ENCODE results near the gene LRRC4C. TPM values are rescaled to one million over a fixed set of nuclear protein-coding genes. Genes with fewer than 3 reads are reported as not detected.
A peak's percentile ranks its signal among the peaks of the same experiment; 100 is the strongest.

The LRRC4C gene
- total RNA-seq, 6 experiments from 2014 or later = 0.25 to 0.43 (median 0.27) TPM

- 22% methylated on average over 1 of the region's 1 CpG for WGBS (ENCODE audit: insufficient coverage, low coverage, low lambda C conversion rate, missing lambda C conversion rate)
- Histone ChIP-seq H3K36me3 (no peaks in the 10 kb centered on the region), H3K4me3 (no peak overlapping the region), H3K27me3 (no peaks in the 10 kb centered on the region), H3K27ac (no peak overlapping the region), H3K4me1 (peaks cover 0 to 26% (median 0%) of the 10 kb centered on the region in 4 donors), H3K9me3 (no peaks in the 10 kb centered on the region)
- ATAC-seq = no peak
- DNase-seq = no peak
- intact Hi-C loops (cut with DNase I) = no loop called here
- no peak for TF ChIP-seq CTCF (IDR thresholded peaks at IDR 0.05)
- no peak for TF ChIP-seq POLR2A (IDR thresholded peaks at IDR 0.05)
Measured at GRCh38 chr11:41384329-41384728, 75.1 kb downstream of the LRRC4C start.

- H3K27ac ChIP-seq = peak overlapping the region in 2 of 3 donors; percentile 45 to 47
- 31% methylated on average over 3 of the region's 3 CpGs for WGBS (ENCODE audit: insufficient coverage, low coverage, low lambda C conversion rate, missing lambda C conversion rate)
- no peaks in the 10 kb centered on the region for H3K36me3 ChIP-seq
- no peak for DNase-seq
- peaks cover 0 to 26% (median 3%) of the 10 kb centered on the region in 4 donors for H3K4me1 ChIP-seq
- H3K9me3 ChIP-seq = no peaks in the 10 kb centered on the region
- TF ChIP-seq CTCF (IDR thresholded peaks at IDR 0.05) = no peak
- no peak for TF ChIP-seq POLR2A (IDR thresholded peaks at IDR 0.05)
- H3K27me3 ChIP-seq = no peaks in the 10 kb centered on the region
- no peak overlapping the region for H3K4me3 ChIP-seq
- intact Hi-C loops (cut with DNase I) = no loop called here
- ATAC-seq = peak; percentile 59 to 85 (median 74)
Measured at GRCh38 chr11:41383768-41384167, 75.7 kb downstream of the LRRC4C start.

GRCh38 chr11:41382927-41383326, 76.5 kb downstream of the LRRC4C start:
- Histone ChIP-seq H3K27me3 (no peaks in the 10 kb centered on the region), H3K27ac (peak overlapping the region; percentile 23 to 47 (median 45)), H3K4me3 (no peak overlapping the region), H3K4me1 (peaks cover 0 to 32% (median 6%) of the 10 kb centered on the region in 4 donors), H3K36me3 (no peaks in the 10 kb centered on the region), H3K9me3 (no peaks in the 10 kb centered on the region)
- 42% methylated on average over 2 of the region's 2 CpGs for WGBS (ENCODE audit: insufficient coverage, low coverage, low lambda C conversion rate, missing lambda C conversion rate)
- DNase-seq (no peak), ATAC-seq (peak in 3 of 4 donors; percentile 60 to 86 (median 72))
- TF ChIP-seq POLR2A (IDR thresholded peaks at IDR 0.05) (no peak), CTCF (IDR thresholded peaks at IDR 0.05) (no peak)
- intact Hi-C loops (cut with DNase I) = no loop called here

- TF ChIP-seq POLR2A (IDR thresholded peaks at IDR 0.05) = no peak
- TF ChIP-seq CTCF (IDR thresholded peaks at IDR 0.05) = no peak
- Histone ChIP-seq H3K27ac (no peak overlapping the region), H3K4me1 (peaks cover 0 to 28% (median 6%) of the 10 kb centered on the region in 4 donors), H3K9me3 (no peaks in the 10 kb centered on the region), H3K4me3 (no peak overlapping the region), H3K36me3 (no peaks in the 10 kb centered on the region), H3K27me3 (no peaks in the 10 kb centered on the region)
- DNase-seq (no peak), ATAC-seq (no peak)
- intact Hi-C loops (cut with DNase I) = no loop called here
Measured at GRCh38 chr11:41379084-41379483, 80.4 kb downstream of the LRRC4C start.
